ENCODE data around the gene CASP7.

GRCh38 chr10:113686028-113686427, 6.3 kb downstream of the CASP7 start:
- TF ChIP-seq MAX (IDR thresholded peaks at IDR 0.05; ENCODE audit: low read depth, low read length) (no peak), CTCF (IDR thresholded peaks at IDR 0.05; ENCODE audit: low read depth, low read length) (no peak)

Data from NB4 (cell line).